ENCODE data around the gene NTNG1. TPM values are rescaled to one million over a fixed set of nuclear protein-coding genes. Genes with fewer than 3 reads are reported as not detected.

The NTNG1 gene
- total and polyA plus RNA-seq, 4 donors: 19.8 to 26.8 (median 25.2) TPM

DNA sequence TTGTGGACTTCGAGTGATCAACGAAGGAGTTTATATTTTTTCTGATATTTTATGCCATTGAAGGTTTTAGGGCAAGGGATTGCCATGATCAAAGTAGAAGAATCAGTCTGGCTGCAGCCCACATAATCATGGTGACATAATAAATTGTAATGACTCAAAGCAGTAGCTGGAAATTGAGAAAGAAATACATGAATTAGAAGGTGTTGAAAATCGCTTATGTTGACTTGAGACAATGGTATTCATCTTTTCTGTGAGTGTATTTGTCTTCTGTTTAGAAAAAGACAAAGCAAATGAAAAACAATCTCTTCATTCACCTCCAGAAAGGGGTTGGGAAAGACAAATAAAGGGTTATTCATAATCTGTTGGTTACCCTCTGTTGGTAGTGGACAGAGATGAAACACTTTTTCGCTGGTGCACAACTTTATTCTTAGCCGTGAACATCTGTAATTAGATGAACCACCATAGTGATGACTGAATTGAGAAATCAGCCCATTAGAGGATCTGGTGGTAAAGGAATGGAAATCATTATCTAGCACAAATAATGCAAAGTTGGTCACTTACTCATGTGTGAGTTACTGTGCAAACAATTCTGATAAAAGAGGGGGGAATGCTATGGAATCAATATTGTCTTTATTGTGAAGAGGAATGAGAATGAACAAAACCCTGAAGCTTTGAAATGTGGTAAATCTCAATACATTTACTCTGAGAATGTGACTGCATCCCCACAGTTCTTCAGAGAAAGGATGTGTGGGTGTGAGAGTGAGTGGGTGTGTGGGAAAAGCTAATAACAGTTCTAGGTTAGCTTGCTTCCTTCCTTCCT is 121.8 kb downstream of the NTNG1 start:
- no peak overlapping the region for H3K4me3 ChIP-seq (ENCODE audit: low read depth, low read length)
- H3K4me1 ChIP-seq (ENCODE audit: control insufficient read depth, insufficient read depth, low read length): no peaks in the 10 kb centered on the region
- DNase-seq (ENCODE audit: low read depth in 4 of 6, low spot score in 6 of 6): no peak
- peaks cover 2% of the 10 kb centered on the region for H3K9me3 ChIP-seq (ENCODE audit: control insufficient read depth, insufficient read depth, low read length)
- 50% methylated on average over 2 of the region's 5 CpGs for WGBS (ENCODE audit: insufficient coverage)
- H3K27ac ChIP-seq (ENCODE audit: low read depth, low read length): no peak overlapping the region
- H3K36me3 ChIP-seq (ENCODE audit: control insufficient read depth, insufficient read depth, low read length): no peaks in the 10 kb centered on the region
- no peaks in the 10 kb centered on the region for H3K27me3 ChIP-seq (ENCODE audit: control insufficient read depth, insufficient read depth, low read length)

- no CpG with 5 or more reads among the region's 1 CpG for WGBS (ENCODE audit: insufficient coverage)
Observed at GRCh38 chr1:107263291-107263915, 122.6 kb downstream of the NTNG1 start.

GRCh38 chr1:107264007-107264406 is 123.2 kb downstream of the NTNG1 start:
- no peak for DNase-seq (ENCODE audit: low read depth in 4 of 6, low spot score in 6 of 6)
- 85% methylated on average over 4 of the region's 4 CpGs for WGBS (ENCODE audit: insufficient coverage)
- Histone ChIP-seq H3K4me1 (ENCODE audit: control insufficient read depth, insufficient read depth, low read length) (no peaks in the 10 kb centered on the region), H3K9me3 (ENCODE audit: control insufficient read depth, insufficient read depth, low read length) (peaks cover 2% of the 10 kb centered on the region), H3K27ac (ENCODE audit: low read depth, low read length) (no peak overlapping the region), H3K4me3 (ENCODE audit: low read depth, low read length) (no peak overlapping the region), H3K27me3 (ENCODE audit: control insufficient read depth, insufficient read depth, low read length) (no peaks in the 10 kb centered on the region), H3K36me3 (ENCODE audit: control insufficient read depth, insufficient read depth, low read length) (no peaks in the 10 kb centered on the region)

More at GRCh38 chr1:107263291-107263915, 122.6 kb downstream of the NTNG1 start:
- no peak overlapping the region for H3K27ac ChIP-seq (ENCODE audit: low read depth, low read length)
- no peaks in the 10 kb centered on the region for H3K36me3 ChIP-seq (ENCODE audit: control insufficient read depth, insufficient read depth, low read length)
- H3K4me1 ChIP-seq (ENCODE audit: control insufficient read depth, insufficient read depth, low read length): no peaks in the 10 kb centered on the region
- no peak for DNase-seq (ENCODE audit: low read depth in 4 of 6, low spot score in 6 of 6)
- no peaks in the 10 kb centered on the region for H3K27me3 ChIP-seq (ENCODE audit: control insufficient read depth, insufficient read depth, low read length)
- H3K4me3 ChIP-seq (ENCODE audit: low read depth, low read length): no peak overlapping the region
- H3K9me3 ChIP-seq (ENCODE audit: control insufficient read depth, insufficient read depth, low read length): peaks cover 2% of the 10 kb centered on the region

DNA sequence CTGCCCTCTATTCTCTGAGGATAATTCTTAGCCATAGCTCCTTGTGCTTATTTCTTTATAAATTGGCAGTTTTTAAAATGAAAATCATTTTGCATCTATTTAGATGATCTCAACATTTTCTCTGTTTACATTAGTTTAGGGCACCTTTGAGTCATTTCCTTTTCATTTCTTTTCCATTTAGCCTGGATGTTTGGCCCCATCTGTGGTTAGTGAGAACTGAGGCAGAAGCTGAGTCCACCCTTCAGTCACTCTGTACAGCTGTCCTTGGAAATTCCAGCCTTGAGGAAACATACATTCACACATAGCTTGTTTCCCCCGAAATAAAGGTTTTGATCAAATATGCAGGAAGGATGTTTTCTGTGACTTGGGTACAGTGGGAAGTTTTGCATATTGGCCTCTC is 123.7 kb downstream of the NTNG1 start:
- no CpG with 5 or more reads among the region's 1 CpG for WGBS (ENCODE audit: insufficient coverage)
- H3K4me3 ChIP-seq (ENCODE audit: low read depth, low read length): no peak overlapping the region

GRCh38 chr1:107267489-107267888 is 126.7 kb downstream of the NTNG1 start:
- Histone ChIP-seq H3K36me3 (ENCODE audit: control insufficient read depth, insufficient read depth, low read length) (no peaks in the 10 kb centered on the region), H3K4me3 (ENCODE audit: low read depth, low read length) (no peak overlapping the region), H3K27me3 (ENCODE audit: control insufficient read depth, insufficient read depth, low read length) (no peaks in the 10 kb centered on the region), H3K9me3 (ENCODE audit: control insufficient read depth, insufficient read depth, low read length) (no peaks in the 10 kb centered on the region), H3K27ac (ENCODE audit: low read depth, low read length) (no peak overlapping the region), H3K4me1 (ENCODE audit: control insufficient read depth, insufficient read depth, low read length) (no peaks in the 10 kb centered on the region)
- 60% methylated on average over 3 of the region's 3 CpGs for WGBS (ENCODE audit: insufficient coverage)
- DNase-seq (ENCODE audit: low read depth in 4 of 6, low spot score in 6 of 6): no peak

More for the DNA sequence above, 123.7 kb downstream of the NTNG1 start:
- no peak for DNase-seq (ENCODE audit: low read depth in 4 of 6, low spot score in 6 of 6)
- Histone ChIP-seq H3K27me3 (ENCODE audit: control insufficient read depth, insufficient read depth, low read length) (no peaks in the 10 kb centered on the region), H3K36me3 (ENCODE audit: control insufficient read depth, insufficient read depth, low read length) (no peaks in the 10 kb centered on the region), H3K4me1 (ENCODE audit: control insufficient read depth, insufficient read depth, low read length) (no peaks in the 10 kb centered on the region), H3K9me3 (ENCODE audit: control insufficient read depth, insufficient read depth, low read length) (peaks cover 2% of the 10 kb centered on the region), H3K27ac (ENCODE audit: low read depth, low read length) (no peak overlapping the region)

DNA sequence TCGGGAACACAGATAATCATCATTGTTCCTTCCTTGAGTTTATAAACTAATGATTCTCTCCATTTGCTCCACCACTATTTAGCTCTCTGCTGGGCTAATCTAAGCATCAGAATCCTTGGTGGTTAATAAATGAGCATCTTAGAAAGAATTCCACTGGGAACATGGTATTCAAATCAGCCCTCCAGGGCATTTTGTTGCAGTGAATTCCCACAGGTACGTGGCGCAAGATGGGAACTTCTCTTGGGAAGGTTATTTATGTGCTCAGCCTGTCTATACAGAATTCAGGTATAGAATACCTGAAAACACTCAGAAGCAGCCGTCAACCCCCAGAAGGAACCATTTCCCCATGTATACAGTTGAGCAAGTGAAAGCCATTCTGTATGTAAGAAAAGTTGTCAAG is 131.5 kb downstream of the NTNG1 start:
- H3K36me3 ChIP-seq (ENCODE audit: control insufficient read depth, insufficient read depth, low read length): no peaks in the 10 kb centered on the region
- no peak overlapping the region for H3K27ac ChIP-seq (ENCODE audit: low read depth, low read length)
- peak in 1 of 6 donors; percentile 27 for DNase-seq (ENCODE audit: low read depth in 4 of 6, low spot score in 6 of 6)
- no peaks in the 10 kb centered on the region for H3K9me3 ChIP-seq (ENCODE audit: control insufficient read depth, insufficient read depth, low read length)
- H3K4me3 ChIP-seq (ENCODE audit: low read depth, low read length): no peak overlapping the region
- WGBS (ENCODE audit: insufficient coverage): 80% methylated on average over 1 of the region's 4 CpGs
- no peaks in the 10 kb centered on the region for H3K27me3 ChIP-seq (ENCODE audit: control insufficient read depth, insufficient read depth, low read length)
- H3K4me1 ChIP-seq (ENCODE audit: control insufficient read depth, insufficient read depth, low read length): no peaks in the 10 kb centered on the region

GRCh38 chr1:107273515-107273914 is 132.7 kb downstream of the NTNG1 start:
- DNase-seq (ENCODE audit: low read depth in 4 of 6, low spot score in 6 of 6): no peak
- Histone ChIP-seq H3K4me1 (ENCODE audit: control insufficient read depth, insufficient read depth, low read length) (no peaks in the 10 kb centered on the region), H3K9me3 (ENCODE audit: control insufficient read depth, insufficient read depth, low read length) (no peaks in the 10 kb centered on the region), H3K27me3 (ENCODE audit: control insufficient read depth, insufficient read depth, low read length) (no peaks in the 10 kb centered on the region), H3K4me3 (ENCODE audit: low read depth, low read length) (no peak overlapping the region), H3K27ac (ENCODE audit: low read depth, low read length) (no peak overlapping the region), H3K36me3 (ENCODE audit: control insufficient read depth, insufficient read depth, low read length) (no peaks in the 10 kb centered on the region)
- no CpG with 5 or more reads among the region's 3 CpGs for WGBS (ENCODE audit: insufficient coverage)

GRCh38 chr1:107274227-107274626 is 133.4 kb downstream of the NTNG1 start:
- Histone ChIP-seq H3K27me3 (ENCODE audit: control insufficient read depth, insufficient read depth, low read length) (no peaks in the 10 kb centered on the region), H3K27ac (ENCODE audit: low read depth, low read length) (no peak overlapping the region), H3K9me3 (ENCODE audit: control insufficient read depth, insufficient read depth, low read length) (no peaks in the 10 kb centered on the region), H3K4me1 (ENCODE audit: control insufficient read depth, insufficient read depth, low read length) (no peaks in the 10 kb centered on the region), H3K36me3 (ENCODE audit: control insufficient read depth, insufficient read depth, low read length) (no peaks in the 10 kb centered on the region), H3K4me3 (ENCODE audit: low read depth, low read length) (no peak overlapping the region)
- no peak for DNase-seq (ENCODE audit: low read depth in 4 of 6, low spot score in 6 of 6)
- WGBS (ENCODE audit: insufficient coverage): 100% methylated on average over 1 of the region's 1 CpG

GRCh38 chr1:107276247-107276646 is 135.4 kb downstream of the NTNG1 start:
- DNase-seq (ENCODE audit: low read depth in 4 of 6, low spot score in 6 of 6): no peak
- no CpG with 5 or more reads among the region's 1 CpG for WGBS (ENCODE audit: insufficient coverage)
- Histone ChIP-seq H3K9me3 (ENCODE audit: control insufficient read depth, insufficient read depth, low read length) (no peaks in the 10 kb centered on the region), H3K4me3 (ENCODE audit: low read depth, low read length) (no peak overlapping the region), H3K36me3 (ENCODE audit: control insufficient read depth, insufficient read depth, low read length) (no peaks in the 10 kb centered on the region), H3K27me3 (ENCODE audit: control insufficient read depth, insufficient read depth, low read length) (no peaks in the 10 kb centered on the region), H3K27ac (ENCODE audit: low read depth, low read length) (no peak overlapping the region), H3K4me1 (ENCODE audit: control insufficient read depth, insufficient read depth, low read length) (no peaks in the 10 kb centered on the region)

GRCh38 chr1:107277022-107277421 is 136.2 kb downstream of the NTNG1 start:
- Histone ChIP-seq H3K27ac (ENCODE audit: low read depth, low read length) (no peak overlapping the region), H3K36me3 (ENCODE audit: control insufficient read depth, insufficient read depth, low read length) (no peaks in the 10 kb centered on the region), H3K9me3 (ENCODE audit: control insufficient read depth, insufficient read depth, low read length) (no peaks in the 10 kb centered on the region), H3K27me3 (ENCODE audit: control insufficient read depth, insufficient read depth, low read length) (no peaks in the 10 kb centered on the region), H3K4me1 (ENCODE audit: control insufficient read depth, insufficient read depth, low read length) (no peaks in the 10 kb centered on the region), H3K4me3 (ENCODE audit: low read depth, low read length) (no peak overlapping the region)
- whole genome bisulfite sequencing (ENCODE audit: insufficient coverage): 16% methylated on average over 4 of the region's 4 CpGs
- peak in 5 of 6 donors; percentile 13 to 80 (median 44) for DNase-seq (ENCODE audit: low read depth in 4 of 6, low spot score in 6 of 6)

Measured in spinal cord (tissue), 10 donors.